ENCODE measurements around the gene SCYGR8.
"Not testable (repeated sequence)": the region's sequence is repeated elsewhere in the genome, so short reads cannot be mapped to it uniquely, and the experiment has no call there.

SCYGR8 gene, protein sequence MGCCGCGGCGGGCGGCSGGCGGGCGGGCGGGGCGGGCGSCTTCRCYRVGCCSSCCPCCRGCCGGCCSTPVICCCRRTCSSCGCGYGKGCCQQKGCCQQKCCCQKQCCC

DNA sequence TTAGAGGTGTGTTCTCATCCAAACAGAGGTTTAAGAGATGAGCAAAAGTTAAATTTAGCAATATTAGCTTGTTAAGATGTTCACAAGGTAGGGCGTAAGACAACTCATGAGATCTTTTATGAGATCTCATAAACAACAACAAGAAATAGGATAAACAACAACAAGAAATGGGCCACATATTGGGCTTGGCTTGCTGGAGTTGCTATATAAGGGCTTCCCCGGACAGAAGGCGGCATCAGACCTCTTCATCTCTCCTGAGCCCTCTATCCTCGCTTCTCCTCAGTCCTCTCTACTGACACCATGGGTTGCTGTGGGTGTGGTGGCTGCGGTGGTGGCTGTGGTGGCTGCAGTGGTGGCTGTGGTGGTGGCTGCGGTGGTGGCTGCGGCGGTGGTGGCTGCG lies at the start of gene SCYGR8:
TSS of gene SCYGR8 (plus strand) at position 301 of the 400 bp plus-strand sequence. CDS start at position 301, 0 bp downstream.
- no peak for DNase-seq

DNA sequence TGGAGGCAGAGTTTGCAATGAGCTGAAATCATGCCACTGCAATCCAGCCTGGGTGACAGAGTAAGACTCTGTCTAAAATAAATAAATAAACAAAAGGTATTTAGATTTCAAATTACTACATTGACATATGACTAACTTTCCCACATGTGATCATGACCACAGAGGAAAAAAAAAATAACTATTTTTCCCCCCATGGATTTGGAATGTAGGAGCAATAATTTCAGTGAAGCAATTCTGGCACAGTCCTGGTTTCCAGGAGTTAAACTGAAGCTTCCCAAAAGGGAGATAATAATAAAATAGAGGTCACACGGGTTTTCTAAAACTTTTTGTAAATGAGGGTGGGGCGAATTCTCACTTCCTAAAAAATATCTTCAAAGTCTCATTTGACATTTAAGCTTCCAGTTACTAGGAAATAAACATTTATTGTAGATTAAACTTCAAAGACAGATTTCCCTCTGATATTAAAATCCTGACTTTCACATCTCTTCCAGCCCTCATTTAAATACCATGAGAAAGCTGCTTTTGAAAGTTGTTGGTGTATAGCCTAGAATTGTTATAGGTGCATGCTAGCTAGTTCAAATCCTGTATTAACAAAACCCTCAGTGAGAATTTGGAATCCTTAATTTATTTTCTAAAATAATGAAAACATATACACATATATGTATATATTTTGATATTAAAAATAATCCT lies 48.6 kb upstream of the SCYGR8 start:
- DNase-seq: no peak

DNA sequence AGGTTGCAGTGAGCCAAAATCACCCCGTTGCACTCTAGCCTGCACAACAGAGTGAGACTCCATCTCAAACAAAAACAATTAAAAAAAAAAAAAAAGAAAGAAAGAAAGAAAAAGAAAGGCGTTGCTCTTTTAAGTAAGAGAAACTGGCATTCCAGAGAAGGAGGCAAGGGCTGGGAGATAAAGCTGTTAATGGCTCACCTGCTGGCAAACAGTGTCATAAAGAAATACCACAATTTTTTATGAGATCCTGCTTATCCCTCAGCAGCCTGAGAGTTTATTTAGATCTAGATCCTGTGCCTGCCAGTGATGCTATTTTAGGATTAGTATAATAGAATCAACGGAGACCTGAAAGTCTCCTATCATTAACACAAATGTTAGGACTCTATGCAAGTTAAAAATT lies 44.1 kb upstream of the SCYGR8 start:
- no peak for DNase-seq

DNA sequence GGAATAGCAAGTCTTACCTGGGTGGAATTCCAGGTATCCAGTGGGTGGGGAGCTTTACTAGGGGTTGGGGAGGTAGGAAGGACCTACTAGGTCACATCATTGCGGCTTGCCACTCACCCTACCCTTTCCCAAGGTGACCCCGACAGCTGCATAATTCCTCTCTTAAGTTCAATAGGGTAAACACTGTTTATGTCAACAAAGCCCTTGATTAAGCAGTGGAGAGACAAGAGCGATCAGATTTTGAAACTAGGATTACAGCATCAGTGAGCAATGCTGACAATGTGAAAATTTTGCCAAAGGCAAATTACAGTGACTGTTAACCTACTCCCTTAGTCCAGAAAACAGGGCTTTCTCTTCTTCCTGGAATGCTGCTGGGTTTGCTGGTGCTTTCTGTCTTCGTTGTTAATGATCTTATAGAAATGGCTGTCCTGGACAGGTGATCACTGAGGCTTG lies 42.4 kb upstream of the SCYGR8 start:
- DNase-seq: no peak

DNA sequence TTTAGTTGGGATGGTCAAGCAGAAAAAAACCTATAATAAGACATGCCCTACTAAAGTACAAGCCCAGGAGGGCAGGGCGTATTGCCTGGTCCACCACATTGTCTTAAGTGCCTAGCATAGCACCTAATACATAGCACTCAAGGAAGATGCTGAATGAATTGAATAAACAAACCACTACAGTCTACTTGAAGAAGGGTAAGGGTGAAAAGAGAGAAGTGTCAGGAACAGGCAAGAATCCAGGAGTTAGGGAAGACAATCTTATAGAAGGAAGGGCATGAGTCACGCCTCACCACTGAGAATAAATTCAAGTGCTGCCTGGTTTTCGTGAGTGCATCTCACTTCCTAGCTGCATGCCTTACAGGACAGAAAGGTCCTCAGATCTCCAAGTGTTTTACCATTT lies 41.7 kb upstream of the SCYGR8 start:
- no peak for DNase-seq

DNA sequence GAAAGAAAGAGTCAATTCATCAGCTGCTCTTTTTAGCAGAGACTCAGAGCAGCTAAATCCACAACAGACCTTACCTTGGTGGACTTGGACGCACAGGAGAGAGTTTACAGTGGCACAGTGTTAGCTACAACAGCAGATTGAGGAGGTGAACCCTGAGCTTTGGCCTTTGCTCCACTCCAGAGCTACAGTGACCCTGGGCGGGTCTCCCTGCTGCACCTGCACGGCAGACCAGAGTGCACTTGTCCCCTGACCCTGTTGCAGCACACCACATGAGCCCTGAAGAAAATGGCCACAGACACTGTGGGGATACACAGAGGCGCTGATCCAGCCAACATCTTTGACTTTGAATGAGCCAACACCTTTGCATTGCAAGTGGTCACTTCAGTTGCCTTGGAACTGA lies 38.8 kb upstream of the SCYGR8 start:
- DNase-seq: no peak

DNA sequence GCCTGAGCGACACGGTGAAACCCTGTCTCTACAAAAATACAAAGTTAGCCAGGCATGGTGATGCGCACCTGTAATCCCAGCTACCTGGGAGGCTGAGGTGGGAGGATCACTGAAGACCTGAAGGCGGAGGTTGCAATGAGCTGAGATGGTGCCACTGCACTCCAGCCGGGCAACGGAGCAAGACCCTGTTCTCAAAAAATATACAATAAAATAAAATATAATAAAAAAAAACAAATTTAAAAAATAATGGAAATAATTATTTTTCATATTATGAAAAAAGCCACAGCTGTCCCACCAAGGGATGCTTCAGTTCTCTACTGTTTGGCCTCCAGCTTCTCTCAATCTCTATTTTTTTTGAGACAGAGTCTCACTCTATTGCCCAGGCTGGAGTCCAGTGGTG lies 38.3 kb upstream of the SCYGR8 start:
- no peak for DNase-seq

DNA sequence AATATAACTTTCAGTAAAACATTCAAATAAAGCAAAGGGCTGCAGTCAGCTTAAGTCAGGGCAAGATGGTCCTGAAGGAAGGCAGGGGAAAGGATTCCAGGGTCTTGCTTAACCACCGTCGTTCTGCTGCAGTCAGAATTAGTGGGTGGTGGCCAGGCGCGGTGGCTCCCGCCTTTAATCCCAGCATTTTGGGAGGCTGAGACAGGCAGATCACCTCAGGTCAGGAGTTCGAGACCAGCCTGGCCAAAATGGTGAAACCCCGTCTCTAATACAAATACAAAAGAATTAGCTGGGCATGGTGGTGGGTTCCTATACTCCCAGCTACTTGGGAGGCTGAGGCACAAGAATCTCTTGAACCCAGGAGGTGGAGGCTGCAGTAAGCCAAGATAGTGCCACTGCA lies 34.7 kb upstream of the SCYGR8 start:
- DNase-seq: no peak

DNA sequence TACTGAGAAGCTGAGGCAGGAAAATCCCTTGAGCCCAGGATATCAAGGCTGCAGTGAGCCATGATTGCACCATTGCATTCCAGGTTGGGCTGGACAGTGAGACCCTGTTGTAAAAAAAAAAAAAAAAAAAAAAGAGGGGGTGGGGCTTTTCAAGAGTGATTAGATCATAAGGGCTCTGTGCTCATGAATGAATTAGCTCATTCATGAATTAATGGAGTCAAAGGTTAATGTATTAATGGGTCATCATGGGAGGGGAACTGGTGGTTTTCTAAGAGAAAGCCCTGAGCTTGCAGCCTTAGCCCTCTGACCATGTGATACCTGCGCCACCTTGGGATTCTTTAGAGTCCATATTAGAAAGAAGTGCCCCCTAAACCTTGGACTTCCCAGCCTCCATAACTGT lies 32.4 kb upstream of the SCYGR8 start:
- DNase-seq: no peak

DNA sequence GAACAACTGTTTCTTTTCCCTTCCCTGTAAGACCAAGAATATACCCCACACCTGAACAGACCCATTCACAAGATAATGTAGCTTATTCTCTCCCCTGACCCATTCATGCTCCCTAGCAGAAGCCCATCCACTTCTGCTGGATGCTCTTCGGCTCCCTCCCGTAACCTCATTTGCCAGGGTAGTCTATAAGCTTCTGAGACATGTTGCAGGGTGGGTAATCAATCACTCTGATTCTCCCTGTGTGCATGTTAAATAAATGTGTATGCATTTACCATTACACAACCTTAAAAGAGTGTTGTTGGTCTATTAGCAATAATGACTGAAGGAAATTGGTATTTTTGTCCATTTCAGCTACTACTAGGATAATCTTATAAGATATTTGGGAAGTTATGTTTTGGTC lies 29.2 kb upstream of the SCYGR8 start:
- DNase-seq: no peak

DNA sequence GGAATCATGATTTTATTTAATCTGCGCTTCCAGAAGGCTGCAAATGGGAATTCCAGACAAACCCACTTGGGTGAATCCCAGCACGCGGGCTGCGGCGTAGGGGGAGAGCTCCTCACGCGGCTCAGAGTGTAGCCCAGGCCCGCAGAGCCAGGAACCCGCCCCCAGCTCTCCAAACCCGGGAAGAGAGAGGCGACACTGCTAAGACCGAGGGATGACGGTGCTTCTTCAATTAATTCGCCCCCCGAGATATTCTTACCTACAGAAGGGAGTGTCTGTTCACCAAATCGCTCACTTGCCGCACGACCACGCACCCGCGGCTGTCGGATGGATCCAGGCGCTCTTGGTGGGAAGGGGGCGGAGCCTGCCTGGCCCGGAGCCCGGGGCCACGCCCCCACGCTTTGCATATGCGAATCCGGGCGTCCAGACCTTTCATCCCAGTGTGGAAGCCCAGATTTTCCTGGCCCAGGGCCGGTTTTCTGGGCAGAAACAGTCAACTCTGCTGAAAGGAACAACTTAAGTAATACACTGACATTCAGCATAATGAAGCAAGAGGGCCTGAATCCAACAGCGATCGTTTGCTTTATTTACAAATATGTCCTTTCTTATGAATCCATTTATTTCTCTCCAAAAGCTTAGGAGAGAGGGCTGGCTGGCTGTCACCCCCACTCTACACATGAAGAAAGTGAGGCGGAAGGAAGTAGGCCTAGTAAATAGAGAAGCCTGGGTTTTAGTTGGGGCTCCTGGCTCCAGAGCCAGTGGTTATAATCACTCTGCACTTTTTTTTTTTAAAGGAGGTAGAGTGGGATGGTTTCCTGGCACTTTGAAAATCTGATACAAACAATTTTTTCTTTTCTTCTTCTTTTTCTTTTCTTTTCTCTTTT lies 27.8 kb upstream of the SCYGR8 start, which contains the start of gene SLC19A3:
TSS of gene SLC19A3 (minus strand) at position 342 of the 881 bp plus-strand sequence. CDS start 15,710 bp downstream, outside the sequence.
- peak; percentile 8 for DNase-seq

DNA sequence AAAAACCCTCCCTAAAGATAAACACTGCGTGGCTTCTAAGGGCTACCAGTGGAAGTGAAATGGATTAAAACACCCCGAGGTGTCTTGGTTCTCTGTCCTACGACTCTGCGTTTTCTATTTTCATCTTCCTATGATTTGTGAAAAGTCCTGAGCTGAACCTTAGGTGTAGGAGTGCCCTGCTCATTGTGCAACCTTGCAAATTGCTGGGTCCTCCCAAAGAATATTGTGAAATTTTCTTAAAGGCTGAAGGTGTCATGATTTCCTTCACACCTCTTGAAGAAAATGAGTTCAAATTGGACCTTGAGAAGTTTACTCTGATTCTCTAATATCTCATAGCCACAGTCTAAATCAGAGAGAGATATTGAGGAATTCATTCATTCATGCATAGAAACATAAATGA lies 26.1 kb upstream of the SCYGR8 start:
- no peak for DNase-seq

DNA sequence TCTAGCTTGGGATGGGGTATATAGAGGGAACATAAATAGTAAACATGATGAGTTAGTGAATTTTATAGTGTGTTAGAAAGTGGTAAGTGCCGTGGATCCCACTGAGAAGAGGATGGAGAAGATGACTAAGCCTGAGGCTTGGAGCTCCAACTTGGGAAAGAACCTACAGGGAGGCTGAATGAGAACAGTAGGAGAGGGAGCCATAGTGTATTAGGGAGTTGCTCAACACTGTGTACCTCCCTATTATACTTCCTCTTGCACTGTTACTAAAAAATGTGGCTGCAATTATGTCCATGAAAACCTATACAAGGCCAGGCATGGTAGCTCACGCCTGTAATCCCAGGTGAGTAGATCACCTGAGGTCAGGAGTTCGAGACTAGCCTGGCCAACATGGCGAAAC lies 25.0 kb upstream of the SCYGR8 start:
- no peak for DNase-seq

DNA sequence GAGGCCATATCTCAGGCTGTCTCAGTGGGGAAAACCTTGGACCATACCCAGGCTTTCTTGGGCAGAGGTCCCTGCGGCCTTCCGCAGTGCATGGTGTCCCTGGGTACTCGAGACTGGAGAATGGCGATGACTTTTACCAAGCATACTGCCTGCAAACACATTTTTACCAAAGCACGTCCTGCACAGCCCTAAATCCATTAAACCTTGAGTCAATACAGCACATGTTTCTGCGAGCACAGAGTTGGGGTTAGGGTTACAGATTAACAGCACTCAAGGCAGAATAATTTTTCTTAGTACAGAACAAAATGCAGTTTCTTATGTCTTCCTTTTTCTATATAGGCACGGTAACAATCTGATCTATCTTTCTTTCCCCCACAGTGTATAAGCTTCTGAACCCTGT lies 22.9 kb upstream of the SCYGR8 start:
- DNase-seq: not testable (repeated sequence)

DNA sequence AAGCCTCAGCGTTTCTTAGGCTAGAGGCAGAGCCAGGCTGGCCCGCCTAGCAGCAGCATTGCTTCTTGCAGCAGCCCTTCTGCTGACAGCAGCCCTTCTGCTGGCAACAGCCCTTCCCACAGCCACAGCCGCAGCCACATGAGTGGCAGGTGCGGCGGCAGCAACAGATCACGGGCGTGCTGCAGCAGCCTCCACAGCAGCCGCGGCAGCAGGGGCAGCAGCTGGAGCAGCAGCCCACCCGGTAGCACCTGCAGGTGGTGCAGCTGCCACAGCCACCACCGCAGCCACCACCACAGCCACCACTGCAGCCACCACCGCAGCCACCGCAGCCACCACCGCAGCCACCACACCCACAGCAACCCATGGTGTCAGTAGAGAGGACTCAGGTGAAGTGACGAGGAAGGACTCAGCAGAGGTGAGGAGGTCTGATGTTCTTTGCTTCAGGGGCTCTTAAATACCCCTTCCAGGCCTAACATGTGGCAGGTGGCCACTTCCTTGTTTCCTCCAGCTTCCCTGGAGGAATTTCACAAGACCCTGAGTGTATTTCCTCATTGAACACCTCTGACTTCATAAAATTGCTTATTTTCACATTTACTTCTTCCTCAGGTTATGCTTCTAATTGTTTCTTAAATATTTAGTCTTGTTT lies 21.2 kb upstream of the SCYGR8 start, which contains the start of gene SCYGR6:
TSS of gene SCYGR6 (minus strand) at position 364 of the 646 bp plus-strand sequence. CDS start at position 364, 0 bp downstream.
- no peak for DNase-seq

DNA sequence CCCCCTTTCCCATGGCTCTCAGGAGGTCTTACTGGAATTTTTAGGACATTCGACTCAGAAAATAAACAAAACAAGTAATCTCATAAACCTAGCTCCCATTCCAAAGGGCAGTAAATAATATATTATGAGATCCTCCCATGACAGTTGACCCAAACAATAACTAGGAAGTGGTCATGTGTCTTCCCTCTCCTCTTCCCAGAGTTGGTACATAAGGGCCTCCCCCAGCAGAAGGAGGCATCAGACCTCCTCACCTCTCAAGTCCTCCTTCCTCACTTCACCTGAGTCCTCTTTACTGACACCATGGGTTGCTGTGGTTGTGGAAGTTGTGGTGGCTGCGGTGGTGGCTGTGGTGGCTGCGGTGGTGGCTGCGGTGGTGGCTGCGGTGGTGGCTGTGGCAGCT lies 17.7 kb upstream of the SCYGR8 start, which contains the start of gene SCYGR7:
TSS of gene SCYGR7 (plus strand) at position 301 of the 400 bp plus-strand sequence. CDS start at position 301, 0 bp downstream.
- DNase-seq: no peak

DNA sequence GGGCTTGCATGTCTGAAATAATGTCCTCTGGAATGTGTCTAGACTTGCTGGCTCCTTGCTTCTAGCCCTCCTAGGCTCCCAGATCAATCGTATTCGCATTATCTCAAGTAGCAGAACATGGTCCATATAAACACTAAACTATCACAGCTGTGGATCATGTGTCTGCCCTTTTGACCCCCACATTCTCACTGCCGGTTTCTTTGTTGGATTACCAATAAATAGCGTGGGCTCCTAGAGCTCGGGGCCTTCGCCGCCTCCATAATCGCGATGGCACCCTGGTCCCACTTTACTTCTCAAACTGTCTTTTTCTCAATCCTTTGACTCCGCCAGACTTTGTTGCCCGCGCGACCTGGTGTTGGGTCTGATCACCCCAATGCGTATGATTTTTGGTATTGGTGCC lies 6.3 kb upstream of the SCYGR8 start:
- DNase-seq: no peak

DNA sequence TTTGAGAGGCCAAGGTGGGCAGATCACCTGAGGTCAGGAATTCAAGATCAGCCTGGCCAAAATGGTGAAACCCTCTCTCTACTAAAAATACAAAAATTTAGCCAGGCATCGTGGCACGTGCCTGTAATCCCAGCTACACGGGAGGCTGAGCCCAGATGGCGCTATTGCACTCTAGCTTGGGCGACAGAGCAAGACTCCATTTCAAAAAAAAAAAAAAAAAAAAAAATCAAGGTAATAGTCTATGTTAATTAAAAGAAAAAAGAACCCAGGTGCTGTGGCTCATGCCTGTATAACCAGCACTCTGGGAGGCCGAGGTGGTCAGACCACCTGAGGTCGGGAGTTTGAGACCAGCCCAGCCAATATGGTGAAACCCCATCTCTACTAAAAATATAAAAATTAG lies 5.0 kb upstream of the SCYGR8 start:
- DNase-seq: not testable (repeated sequence)

DNA sequence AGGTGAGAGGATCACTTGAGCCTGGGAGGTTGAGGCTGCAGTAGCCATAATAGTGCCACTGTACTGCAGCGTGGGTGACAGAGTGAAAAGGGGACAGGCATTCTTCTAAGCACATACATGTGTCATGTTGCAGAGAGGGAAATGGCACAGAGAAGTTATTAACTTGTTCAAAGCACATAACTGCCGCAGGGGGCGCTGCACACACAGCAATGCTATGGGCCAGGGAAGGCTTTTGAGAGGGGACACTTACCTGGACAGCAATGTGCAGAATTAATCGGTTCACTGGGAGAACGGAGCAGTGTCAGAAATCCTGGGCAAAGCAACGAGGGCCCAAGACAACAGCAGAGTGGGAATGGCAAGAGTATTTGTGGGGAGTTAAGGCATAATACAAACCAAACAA lies 2.4 kb downstream of the SCYGR8 start:
- DNase-seq: no peak

DNA sequence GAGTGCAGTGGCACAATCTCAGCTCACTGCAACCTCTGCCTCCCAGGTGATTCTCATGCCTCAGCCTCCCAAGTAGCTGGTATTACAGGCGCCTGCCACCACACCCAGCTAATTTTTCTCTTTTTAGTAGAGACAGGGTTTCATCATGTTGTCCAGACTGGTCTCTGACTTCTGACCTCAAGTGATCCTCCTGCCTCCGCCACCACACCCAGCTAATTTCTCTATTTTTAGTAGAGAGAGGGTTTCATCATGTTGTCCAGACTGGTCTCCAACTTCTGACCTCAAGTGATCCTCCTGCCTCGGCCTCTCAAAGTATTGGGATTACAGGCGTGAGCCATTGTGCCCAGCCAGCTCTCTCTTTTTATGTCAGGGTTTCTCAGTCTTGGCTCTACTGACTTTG lies 10.6 kb downstream of the SCYGR8 start:
- DNase-seq: not testable (repeated sequence)

DNA sequence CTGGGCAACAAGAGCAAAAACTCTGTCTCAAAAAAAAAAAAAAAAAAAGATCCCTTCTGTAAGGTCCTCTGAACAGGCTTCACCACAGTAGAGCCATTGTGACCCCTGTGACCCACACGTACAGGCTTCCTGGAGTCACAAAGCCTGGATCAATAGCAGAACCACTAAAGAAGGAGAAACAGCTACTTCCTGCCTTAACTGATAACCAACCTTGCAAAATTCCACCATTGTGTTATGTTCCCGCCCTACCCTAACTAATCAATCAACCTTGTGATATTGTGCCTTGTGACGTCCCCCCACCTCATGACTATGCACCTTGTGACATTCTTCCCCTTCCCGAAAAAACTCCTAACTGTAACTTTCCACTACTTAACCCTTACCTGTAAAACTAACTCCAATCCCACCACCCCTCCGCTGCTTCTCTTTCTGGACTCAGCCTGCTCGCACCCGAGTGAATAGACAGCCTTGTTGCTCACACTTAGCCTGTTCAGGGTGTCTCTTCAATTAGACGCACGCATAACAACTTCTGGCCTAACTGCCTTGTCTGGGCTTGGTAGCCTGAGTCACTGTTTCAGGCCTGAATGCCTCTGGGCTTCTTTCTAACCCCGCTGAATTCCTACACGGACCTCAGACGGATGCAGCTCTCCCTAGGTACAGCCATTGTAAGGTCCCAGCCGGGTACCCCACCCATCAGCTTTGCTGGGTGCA lies 13.9 kb downstream of the SCYGR8 start:
- no peak for DNase-seq

DNA sequence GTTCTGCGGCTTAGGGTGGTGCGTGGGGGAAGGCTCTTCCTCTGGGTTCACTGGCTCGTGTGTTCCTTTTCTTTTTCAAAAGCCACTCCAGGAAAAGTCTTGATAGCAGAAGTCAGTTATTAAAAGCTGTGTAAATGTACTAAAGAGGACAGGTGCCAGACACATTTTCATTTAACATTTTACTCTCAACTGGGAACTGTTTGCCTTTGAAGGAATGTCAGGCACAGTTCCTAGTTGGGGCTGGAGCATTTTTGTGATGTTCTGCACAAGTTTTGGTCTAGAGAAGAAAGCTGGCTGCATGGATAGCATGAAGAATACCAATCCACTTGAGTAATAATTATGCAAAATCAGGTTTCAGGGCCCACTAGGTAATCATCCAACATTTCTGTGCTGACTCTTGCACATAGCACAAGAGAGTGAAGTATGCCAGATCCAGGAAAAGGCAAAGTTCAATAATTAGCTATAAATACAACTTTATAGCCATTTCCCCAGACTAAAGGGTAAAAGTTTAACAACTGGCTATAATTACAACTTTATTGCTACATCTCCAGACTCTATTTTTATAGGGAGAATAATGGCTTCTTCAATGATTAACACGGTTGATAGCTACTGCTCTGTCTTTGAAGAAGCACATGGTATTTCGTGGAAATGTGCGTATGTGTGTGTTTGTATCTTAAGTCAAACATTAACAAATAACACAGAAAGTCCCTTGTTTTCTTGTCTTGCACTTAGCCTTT lies 16.2 kb downstream of the SCYGR8 start:
- DNase-seq: no peak

Measured in COR-L47 (cell line).